CD14-positive monocyte (primary cell): ENCODE measurements around the gene NUPR2. TPM values are rescaled to one million over a fixed set of nuclear protein-coding genes. Genes with fewer than 3 reads are reported as not detected.
A peak's percentile ranks its signal among the peaks of the same experiment; 100 is the strongest.

Source experiments
- DNase-seq, 3 donors: peaks; one replicate each; pipeline ENCODE4 v3.0.0-alpha.2; 2011 to 2022
- H2AFZ ChIP-seq: 2 replicates; pipeline ENCODE4 v1.6.0; 2012; ENCODE audit warnings: mild to moderate bottlenecking, low read depth, low read length, inconsistent platforms; ENCODE audit not compliant: insufficient read depth, poor library complexity, severe bottlenecking
- H3K27ac ChIP-seq, 2 donors: 1 replicate in 1 of 2; 2 replicates in 1 of 2; pipeline ENCODE4 v1.5.1; 2012 to 2013; ENCODE audit warnings: low read length in 2 of 2, control low read depth in 1 of 2, inconsistent platforms in 1 of 2, low read depth in 1 of 2, mild to moderate bottlenecking in 1 of 2
- H3K27me3 ChIP-seq, 2 donors: one replicate each; pipeline versions ENCODE4 v1.6.0 to v1.6.1; 2011 to 2013; ENCODE audit warnings: low read length in 2 of 2; ENCODE audit not compliant: control insufficient read depth in 2 of 2, insufficient read depth in 2 of 2
- H3K36me3 ChIP-seq, 2 donors: replicated peaks in 1 of 2; 1 replicate in 1 of 2; 2 replicates in 1 of 2; pipeline versions ENCODE4 v1.5.1 to v1.6.1; 2012 to 2013; ENCODE audit warnings: low read length in 2 of 2, control low read depth in 1 of 2, inconsistent platforms in 1 of 2, mild to moderate bottlenecking in 1 of 2; ENCODE audit not compliant: insufficient read depth in 2 of 2, control insufficient read depth in 1 of 2
- H3K4me1 ChIP-seq, 2 donors: 1 replicate in 1 of 2; 2 replicates in 1 of 2; pipeline versions ENCODE4 v1.5.1 to v1.6.1; 2012 to 2013; ENCODE audit warnings: low read length in 2 of 2, control low read depth in 1 of 2, inconsistent platforms in 1 of 2, mild to moderate bottlenecking in 1 of 2, moderate library complexity in 1 of 2; ENCODE audit not compliant: insufficient read depth in 2 of 2, control insufficient read depth in 1 of 2
- H3K4me2 ChIP-seq: replicated peaks from 2 replicates; pipeline ENCODE3; 2012; ENCODE audit warnings: low read length, moderate library complexity, mild to moderate bottlenecking; ENCODE audit not compliant: poor library complexity, severe bottlenecking; ENCODE audit errors: extremely low read depth
- H3K4me3 ChIP-seq, 3 experiments: fragments of 200-600 bp in 1 of 3; sonication (generic) in 1 of 3; replicated peaks in 1 of 3; 1 replicate in 2 of 3; 2 replicates in 1 of 3; pipeline ENCODE4 v1.5.1; 2011 to 2013; ENCODE audit warnings: low read length in 3 of 3, mild to moderate bottlenecking in 3 of 3, control low read depth in 2 of 3, low read depth in 2 of 3, inconsistent platforms in 1 of 3, moderate library complexity in 1 of 3
- H3K79me2 ChIP-seq: 2 replicates; pipeline ENCODE4 v1.6.0; 2012; ENCODE audit warnings: mild to moderate bottlenecking, control low read depth, inconsistent platforms, low read length, moderate library complexity; ENCODE audit not compliant: insufficient read depth
- H3K9ac ChIP-seq: 2 replicates; pipeline ENCODE4 v1.6.0; 2017; ENCODE audit warnings: low read length, mild to moderate bottlenecking; ENCODE audit not compliant: insufficient read depth, poor library complexity, severe bottlenecking
- H3K9me3 ChIP-seq, 2 donors: replicated peaks in 1 of 2; 1 replicate in 1 of 2; 2 replicates in 1 of 2; pipeline versions ENCODE4 v1.5.1 to v1.6.1; 2012 to 2013; ENCODE audit warnings: low read length in 2 of 2, control low read depth in 1 of 2; ENCODE audit not compliant: control insufficient read depth in 1 of 2, insufficient read depth in 1 of 2
- H4K20me1 ChIP-seq: 2 replicates; pipeline ENCODE4 v1.6.0; 2012; ENCODE audit warnings: mild to moderate bottlenecking, low read length, control low read depth, moderate library complexity; ENCODE audit not compliant: insufficient read depth
- H3K27ac Mint-ChIP-seq, 7 donors: one replicate each; pipeline ENCODE4 v1.8.0; 2020; ENCODE audit warnings: mild to moderate bottlenecking in 7 of 7, mixed read lengths in 7 of 7, moderate library complexity in 6 of 7, inconsistent platforms in 2 of 7
- H3K27me3 Mint-ChIP-seq, 3 donors: one replicate each; pipeline ENCODE4 v1.8.0; 2021 to 2022; ENCODE audit warnings: low read depth in 3 of 3, mild to moderate bottlenecking in 3 of 3, mixed read lengths in 3 of 3, moderate library complexity in 3 of 3, inconsistent platforms in 1 of 3
- H3K36me3 Mint-ChIP-seq, 2 donors: one replicate each; pipeline ENCODE4 v1.8.0; 2020; ENCODE audit warnings: mixed read lengths in 2 of 2, inconsistent platforms in 1 of 2, mild to moderate bottlenecking in 1 of 2
- H3K4me1 Mint-ChIP-seq: one replicate; pipeline ENCODE4 v1.8.0; 2020; ENCODE audit warnings: mild to moderate bottlenecking, mixed read lengths
- H3K4me3 Mint-ChIP-seq, 2 donors: one replicate each; pipeline ENCODE4 v1.8.0; 2020; ENCODE audit warnings: mild to moderate bottlenecking in 2 of 2, mixed read lengths in 2 of 2, moderate library complexity in 1 of 2
- H3K9me3 Mint-ChIP-seq, 7 donors: one replicate each; pipeline ENCODE4 v1.8.0; 2020 to 2022; ENCODE audit warnings: mixed read lengths in 7 of 7, mild to moderate bottlenecking in 6 of 7, moderate library complexity in 6 of 7, inconsistent platforms in 2 of 7
- CTCF ChIP-seq: fragments of 200-600 bp; IDR thresholded peaks from one replicate; pipeline ENCODE4 v1.8.0; 2022; ENCODE audit warnings: antibody characterized with exemption, mild to moderate bottlenecking
- WGBS: methylation state at CpG from one replicate; pipeline ENCODE4 v1.1.5; 2013; ENCODE audit warnings: missing lambda C conversion rate; ENCODE audit not compliant: insufficient coverage; 5-methylcytosine and 5-hydroxymethylcytosine counted together
- intact Hi-C, 2 donors: fragments of 100-400 bp; cut with micrococcal nuclease; formaldehyde crosslinking; loops; one replicate each; pipeline versions ENCODE4 v1.15.0 to v1.15.1; 2023
- polyA plus RNA-seq, 3 donors: library from polyadenylated mRNA; depleted of rRNA in 1 of 3; unstranded in 2 of 3; stranded (reverse) in 1 of 3; fragments of 300-500 nt in 2 of 3; fragments of >200 nt in 1 of 3; fragmentation: Illumina TruSeq in 2 of 3; gene quantifications; 1 replicate in 2 of 3; 2 replicates in 1 of 3; pipeline ENCODE4 v1.2.3, GENCODE V29; 2012 to 2021

The NUPR2 gene
- polyA plus RNA-seq, 3 donors = not detected

DNA sequence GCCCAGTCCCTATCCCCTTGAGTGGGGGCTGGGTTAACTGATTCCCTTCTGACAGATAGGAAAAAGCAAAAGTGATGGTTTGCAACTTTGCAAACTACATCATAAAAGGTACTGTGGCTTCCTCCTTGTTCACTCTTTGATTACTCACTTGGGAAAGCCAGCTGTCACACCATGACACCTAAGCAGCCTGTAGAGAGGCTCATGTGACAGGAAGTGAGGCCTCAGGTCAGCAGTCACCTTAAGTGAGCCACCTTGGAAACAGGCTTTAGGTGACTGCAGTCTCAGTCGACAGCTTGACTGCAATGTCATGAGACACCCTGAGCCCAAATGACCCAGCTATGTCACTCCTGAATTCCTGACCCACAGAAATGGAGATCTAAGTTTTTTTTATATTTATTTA is 5.6 kb downstream of the NUPR2 start:
- Histone ChIP-seq H3K27me3 (peaks cover under 1 to 6% of the 10 kb centered on the region in 2 donors), H3K9me3 (peaks cover 0 to 3% of the 10 kb centered on the region in 2 donors), H2AFZ (no peak overlapping the region), H3K27ac (no peak overlapping the region), H4K20me1 (no peaks in the 10 kb centered on the region), H3K4me2 (no peak overlapping the region), H3K79me2 (peaks cover 8% of the 10 kb centered on the region), H3K9ac (no peak overlapping the region), H3K36me3 (no peaks in the 10 kb centered on the region), H3K4me1 (peaks cover 14 to 15% of the 10 kb centered on the region in 2 donors), H3K4me3 (no peak overlapping the region)
- WGBS = 67% methylated on average over 1 of the region's 1 CpG
- H3K4me1 Mint-ChIP-seq = peaks cover 16% of the 10 kb centered on the region
- peaks cover 10 to 28% (median 20%) of the 10 kb centered on the region in 7 donors for H3K9me3 Mint-ChIP-seq
- no peak overlapping the region for H3K4me3 Mint-ChIP-seq
- no peak for DNase-seq
- H3K27me3 Mint-ChIP-seq = peaks cover 8 to 18% (median 15%) of the 10 kb centered on the region in 3 donors
- H3K27ac Mint-ChIP-seq = peak overlapping the region in 1 of 7 donors; percentile 48
- intact Hi-C loops = no loop called here
- no peak for TF ChIP-seq CTCF
- H3K36me3 Mint-ChIP-seq = no peaks in the 10 kb centered on the region

DNA sequence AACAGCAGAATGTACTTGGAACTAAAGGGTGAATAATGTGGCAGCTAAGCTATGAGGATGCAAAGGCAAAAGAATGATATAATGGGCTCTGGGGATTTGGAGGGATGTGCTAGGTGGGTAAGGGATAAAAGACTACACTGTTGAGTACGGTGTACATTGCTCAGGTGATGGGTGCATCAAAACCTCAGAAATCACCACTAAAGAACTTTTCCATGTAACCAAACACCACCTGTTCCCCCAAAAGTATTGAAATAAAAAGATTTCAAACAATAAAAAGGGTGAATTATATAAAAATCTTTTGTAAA is 8.3 kb downstream of the NUPR2 start:
- Histone ChIP-seq H3K4me1 (peaks cover 22 to 24% of the 10 kb centered on the region in 2 donors), H4K20me1 (peaks cover 3% of the 10 kb centered on the region), H3K27ac (peak overlapping the region in 1 of 2 donors; percentile 97), H3K4me3 (peak overlapping the region in 1 of 3 experiments; percentile 89), H3K27me3 (no peaks in the 10 kb centered on the region), H3K9me3 (peaks cover 0 to 3% of the 10 kb centered on the region in 2 donors), H3K79me2 (peaks cover 31% of the 10 kb centered on the region), H3K4me2 (no peak overlapping the region), H3K9ac (no peak overlapping the region), H3K36me3 (peaks cover 13 to 17% of the 10 kb centered on the region in 2 donors), H2AFZ (peak overlapping the region; percentile 83)
- peak overlapping the region in 1 of 7 donors; percentile 72 for H3K27ac Mint-ChIP-seq
- peaks cover 10 to 24% (median 18%) of the 10 kb centered on the region in 7 donors for H3K9me3 Mint-ChIP-seq
- peak overlapping the region in 1 of 2 donors; percentile 64 for H3K4me3 Mint-ChIP-seq
- no peak for DNase-seq
- intact Hi-C loops = loop anchor here (5.0 to 10.0 kb wide), 3 partner anchors 46 to 1343 kb away; partner anchors contain the start of genes LANCL2 (in 2 of the 2) and SUMF2 (in 1 of the 2)
- no CpG with 5 or more reads among the region's 1 CpG for WGBS
- H3K27me3 Mint-ChIP-seq = peaks cover 3 to 9% (median 3%) of the 10 kb centered on the region in 3 donors
- no peak for TF ChIP-seq CTCF
- peaks cover 12 to 22% of the 10 kb centered on the region in 2 donors for H3K36me3 Mint-ChIP-seq
- H3K4me1 Mint-ChIP-seq = peaks cover 25% of the 10 kb centered on the region
